GM19395 (cell line): ENCODE measurements around the gene FAM131B.

Source experiments
- ATAC-seq: cut with Tn5 transposase; IDR thresholded peaks from one replicate; pipeline ENCODE4 v1.9.1; 2021; ENCODE audit warnings: mild to moderate bottlenecking, moderate library complexity; ENCODE audit not compliant: unreplicated experiment

Gene FAM131B

GRCh38 chr7:143360788-143361551 is 1.5 kb downstream of the FAM131B start:
- no peak for ATAC-seq

- no peak for ATAC-seq
These were observed 2.7 kb downstream of the FAM131B start for GRCh38 chr7:143359771-143360353.

DNA sequence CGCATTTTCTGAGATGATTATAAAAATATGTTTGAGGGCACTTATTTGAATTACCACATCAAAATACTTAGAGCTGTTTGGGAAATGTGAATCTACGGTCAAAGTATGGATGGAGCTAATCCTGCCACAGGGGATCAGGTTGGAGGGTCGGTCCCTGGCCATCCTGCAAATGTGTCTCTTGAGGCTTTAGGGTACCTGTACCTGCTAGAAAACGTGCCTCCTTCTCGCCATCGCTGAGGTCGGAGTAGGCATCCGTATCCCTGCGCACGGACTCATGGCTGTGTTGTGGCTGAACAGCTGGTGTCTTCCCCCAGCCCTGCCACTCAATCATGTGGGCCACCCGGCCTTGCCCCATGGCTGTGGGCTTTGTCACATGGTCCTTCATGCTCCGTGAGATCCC is 3.9 kb downstream of the FAM131B start:
- ATAC-seq: no peak

GRCh38 chr7:143356414-143357050 is 6.0 kb downstream of the FAM131B start:
- ATAC-seq: no peak

GRCh38 chr7:143355450-143356385 is 6.8 kb downstream of the FAM131B start:
- ATAC-seq: no peak

GRCh38 chr7:143354965-143355364 is 7.5 kb downstream of the FAM131B start:
- ATAC-seq: no peak

GRCh38 chr7:143354376-143354775 is 8.1 kb downstream of the FAM131B start:
- no peak for ATAC-seq

GRCh38 chr7:143352531-143353002 is 9.9 kb downstream of the FAM131B start:
- ATAC-seq: no peak

GRCh38 chr7:143351574-143351973 is 10.9 kb downstream of the FAM131B start:
- no peak for ATAC-seq

DNA sequence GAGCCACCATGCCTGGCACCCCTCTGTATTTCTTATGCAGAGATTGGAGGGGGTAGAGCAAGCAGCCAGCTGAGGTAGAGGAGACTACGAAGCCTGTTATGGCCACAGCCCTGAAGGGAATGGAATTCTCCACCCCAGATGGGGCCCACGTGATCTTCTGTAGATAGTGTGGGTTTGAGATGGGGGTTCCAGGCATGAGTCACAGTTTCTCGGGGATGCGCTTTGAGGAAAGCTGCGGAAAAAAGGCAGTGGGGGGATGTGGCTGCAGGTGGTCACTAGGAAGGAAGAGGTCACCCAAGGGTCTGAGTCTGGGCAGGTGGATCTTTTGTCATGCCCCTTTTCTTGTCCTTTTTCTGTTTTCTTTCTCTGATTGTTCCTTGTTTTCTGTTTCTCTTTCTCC is 11.5 kb downstream of the FAM131B start:
- ATAC-seq: no peak

- no peak for ATAC-seq
These were observed 14.6 kb downstream of the FAM131B start for GRCh38 chr7:143347950-143348349.

- ATAC-seq: no peak
These were observed 16.5 kb downstream of the FAM131B start for GRCh38 chr7:143346018-143346417.

DNA sequence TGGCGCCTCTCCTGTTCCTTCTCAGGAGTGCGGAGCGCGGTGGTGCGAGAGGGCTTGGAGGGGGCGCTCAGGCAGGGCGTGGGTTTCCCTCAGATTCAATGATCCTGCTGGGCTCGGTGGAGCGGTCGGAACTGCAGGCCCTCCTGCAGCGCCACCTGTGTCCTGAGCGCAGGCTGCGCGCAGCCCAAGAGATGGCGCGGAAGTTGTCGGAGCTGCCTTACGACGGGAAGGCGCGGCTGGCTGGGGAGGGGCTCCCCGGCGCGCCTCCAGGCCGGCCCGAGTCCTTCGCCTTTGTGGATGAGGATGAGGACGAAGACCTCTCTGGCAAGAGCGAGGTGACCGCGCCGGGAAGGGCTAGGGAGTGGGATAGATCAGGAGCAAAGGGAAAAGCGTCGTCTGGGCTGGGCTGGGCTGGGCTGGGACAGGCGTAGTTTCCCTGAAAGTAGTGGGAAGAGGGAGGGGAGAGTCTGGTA is 17.0 kb downstream of the FAM131B start:
- ATAC-seq: peak; percentile 69

- ATAC-seq: no peak
These were observed 18.9 kb downstream of the FAM131B start for GRCh38 chr7:143343596-143343995.

DNA sequence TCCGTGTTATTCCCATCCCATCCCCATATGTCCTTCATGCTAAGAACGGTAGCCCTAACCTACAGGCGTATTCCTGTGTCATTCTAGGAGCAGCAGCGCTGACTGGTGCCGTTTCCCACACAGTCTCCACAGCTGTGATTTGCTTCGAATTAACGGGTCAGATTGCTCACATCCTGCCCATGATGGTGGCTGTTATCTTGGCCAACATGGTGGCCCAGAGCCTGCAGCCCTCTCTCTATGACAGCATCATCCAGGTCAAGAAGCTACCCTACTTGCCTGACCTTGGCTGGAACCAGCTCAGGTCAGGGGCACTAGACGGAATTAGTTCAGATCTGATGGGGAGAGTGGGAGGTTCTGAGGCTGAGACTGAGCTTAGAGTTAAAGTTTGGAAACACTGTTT is 20.7 kb downstream of the FAM131B start:
- ATAC-seq: no peak

DNA sequence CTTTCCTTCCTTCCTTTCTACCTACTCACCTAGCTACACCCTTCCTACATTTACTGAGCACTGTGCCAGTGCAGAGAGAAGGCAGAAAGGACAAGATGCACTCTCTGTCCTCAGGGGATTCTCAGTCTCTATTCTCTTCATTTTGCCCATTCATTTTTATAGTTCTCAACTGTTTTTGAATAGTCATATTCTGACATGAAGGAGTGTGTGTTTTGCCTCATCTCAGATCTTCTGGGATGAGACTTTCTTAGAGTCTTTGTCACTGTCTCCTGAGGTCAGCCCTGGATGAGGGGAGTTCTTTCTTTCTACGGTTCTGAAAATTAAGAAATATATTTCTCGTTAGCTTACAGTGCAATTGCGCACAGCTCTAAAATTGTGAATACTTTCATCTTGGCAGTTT is 25.3 kb downstream of the FAM131B start:
- ATAC-seq: no peak

- no peak for ATAC-seq
These were observed 28.3 kb downstream of the FAM131B start for GRCh38 chr7:143334244-143334643.

DNA sequence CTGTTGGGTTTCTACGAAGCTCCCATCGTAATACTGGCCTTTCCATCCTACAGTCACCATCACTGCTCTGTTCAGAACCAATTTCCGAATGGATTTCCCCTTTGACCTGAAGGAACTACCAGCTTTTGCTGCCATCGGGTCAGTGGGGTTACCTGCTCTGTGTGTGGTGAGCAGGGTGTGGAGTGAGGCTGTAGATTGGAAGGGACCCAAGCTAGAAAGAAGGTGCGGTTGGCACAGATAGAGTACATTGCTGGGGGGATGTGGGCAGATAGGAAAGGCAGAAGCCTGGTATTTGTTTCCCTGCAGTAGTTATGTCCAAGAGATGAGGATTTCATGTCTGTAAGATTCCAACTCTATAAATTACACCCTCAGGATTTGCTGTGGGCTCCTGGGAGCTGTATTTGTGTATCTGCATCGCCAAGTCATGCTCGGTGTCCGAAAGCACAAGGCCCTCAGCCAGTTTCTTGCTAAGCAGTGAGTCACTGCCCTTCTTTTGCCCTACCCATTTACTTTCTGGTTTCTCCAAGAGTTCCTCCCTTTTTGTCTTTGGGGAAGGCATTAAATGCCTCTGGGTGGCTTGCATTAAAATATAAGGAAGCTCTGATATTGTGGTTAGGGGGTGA is 31.2 kb downstream of the FAM131B start:
- no peak for ATAC-seq

- no peak for ATAC-seq
These were observed 32.9 kb downstream of the FAM131B start for GRCh38 chr7:143329471-143330170.

DNA sequence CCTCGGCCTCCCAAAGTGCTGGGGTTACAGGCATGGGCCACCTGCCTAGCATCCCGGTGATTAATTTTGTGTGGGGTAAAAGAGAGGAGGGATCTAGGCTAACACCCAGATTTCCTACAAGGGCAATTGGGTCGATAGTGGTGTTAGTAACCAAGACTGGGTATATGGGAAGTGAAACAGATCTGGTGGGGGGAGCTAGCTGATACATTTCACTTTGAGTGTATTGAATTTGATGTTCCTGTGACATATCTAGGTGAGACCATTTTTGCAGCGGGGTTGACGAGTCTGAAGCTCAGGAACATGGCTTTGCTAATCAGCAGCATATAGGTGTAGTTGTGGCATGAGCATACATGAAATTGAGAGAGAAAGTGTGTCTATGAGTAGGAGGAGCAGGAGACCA is 34.6 kb downstream of the FAM131B start:
- no peak for ATAC-seq
